Measurements from ENCODE around the gene EFCAB3.
"Not testable (repeated sequence)": the region's sequence is repeated elsewhere in the genome, so short reads cannot be mapped to it uniquely, and the experiment has no call there.

The EFCAB3 gene

DNA sequence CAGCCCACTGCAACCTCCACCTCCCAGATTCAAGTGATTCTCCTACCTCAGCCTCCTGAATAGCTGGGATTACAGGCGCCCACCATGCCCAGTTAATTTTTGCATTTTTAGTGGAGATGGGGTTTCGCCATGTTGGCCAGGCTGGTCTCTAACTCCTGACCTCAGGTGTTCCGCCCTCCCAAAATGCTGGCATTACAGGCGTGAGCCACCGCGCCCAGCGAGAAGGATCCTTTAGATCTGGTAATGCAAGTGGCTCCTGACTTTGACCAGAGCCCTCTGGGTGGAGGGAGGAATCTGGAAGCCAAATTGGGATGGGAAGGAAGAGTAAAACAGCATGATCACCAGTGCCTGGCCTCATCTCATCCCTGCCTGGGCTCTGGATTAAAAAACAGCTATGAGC is 84.9 kb downstream of the EFCAB3 start:
- DNase-seq (ENCODE audit: low spot score) = not testable (repeated sequence)

All from germinal center (tissue), 1 donor.